ENCODE results near the gene DVL2. TPM values are rescaled to one million over a fixed set of nuclear protein-coding genes. Genes with fewer than 3 reads are reported as not detected.

Gene DVL2
- total and polyA plus RNA-seq, 2 of the 13 experiments (the other 11 are each of a cell fraction or from before 2014, with no cell fraction given), result 5.7 to 38.2 TPM

DNA sequence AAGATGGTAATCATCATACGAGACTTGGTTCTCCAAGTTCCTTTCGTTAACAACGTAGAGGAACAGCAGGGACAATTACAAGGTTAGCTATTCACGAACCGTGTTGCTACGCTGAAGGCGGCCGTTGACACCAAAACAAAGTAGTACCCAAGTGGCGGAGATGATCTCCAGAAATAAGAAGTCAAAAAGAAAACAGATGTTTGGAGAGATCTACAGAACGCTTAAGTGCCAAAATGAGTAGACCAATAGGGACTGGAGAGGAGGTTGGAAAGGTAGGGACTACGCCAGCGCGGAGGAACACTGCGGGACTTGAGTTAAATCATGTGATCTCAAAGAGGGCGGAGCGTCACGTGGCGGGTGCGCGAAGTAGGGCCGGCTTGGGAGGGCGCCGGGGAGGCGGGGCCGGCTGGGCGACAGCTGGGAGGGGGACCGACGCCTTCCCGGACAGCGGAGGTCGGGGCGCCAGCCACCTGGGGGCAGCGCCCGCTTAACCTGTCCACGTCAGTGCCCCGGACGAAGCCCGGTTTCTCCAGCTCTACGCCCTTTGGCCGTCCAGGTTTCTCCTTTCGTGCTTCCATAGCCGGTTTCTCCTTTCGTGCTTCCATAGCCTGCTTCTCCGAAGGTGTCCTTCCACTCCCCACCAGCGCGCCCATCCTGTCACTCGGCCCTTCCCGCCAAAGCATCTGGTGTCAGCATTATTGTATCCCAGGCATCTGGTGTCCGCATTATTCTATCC, 8.6 kb upstream of the DVL2 start (continued):
- TF ChIP-seq ZNF674 (CRISPR knock-in tag; IDR thresholded peaks at IDR 0.05; ENCODE audit: low read depth) (no peak), RARA (CRISPR knock-in tag; IDR thresholded peaks at IDR 0.05) (peak; percentile 51), HDAC2 (CRISPR knock-in tag; IDR thresholded peaks at IDR 0.05) (peak; percentile 71), ZNF441 (CRISPR knock-in tag; IDR thresholded peaks at IDR 0.05; ENCODE audit: borderline replicate concordance) (no peak; the same call in 1 of the 2 replicates), FLYWCH1 (CRISPR knock-in tag; IDR thresholded peaks at IDR 0.05) (no peak), MXI1 (IDR thresholded peaks at IDR 0.05; ENCODE audit: borderline replicate concordance, low read depth, low read length) (peak; percentile 79; the same call in 1 of the 3 replicates), NFKBIZ (CRISPR knock-in tag; IDR thresholded peaks at IDR 0.05) (no peak), ZNF562 (CRISPR knock-in tag; IDR thresholded peaks at IDR 0.05; ENCODE audit: borderline replicate concordance) (no peak), ZNF563 (CRISPR knock-in tag; IDR thresholded peaks at IDR 0.05) (no peak), ZNF780A (CRISPR knock-in tag; IDR thresholded peaks at IDR 0.05) (no peak), NR3C1 (CRISPR knock-in tag; IDR thresholded peaks at IDR 0.05) (no peak), ZNF331 (CRISPR knock-in tag; IDR thresholded peaks at IDR 0.05) (peak; percentile 49; the same call in 1 of the 2 replicates), ZNF577 (CRISPR knock-in tag; IDR thresholded peaks at IDR 0.05; ENCODE audit: borderline replicate concordance, low read depth) (no peak), TP53 (CRISPR knock-in tag; conservative IDR thresholded peaks at IDR 0.05) (no peak), KDM5A (IDR thresholded peaks at IDR 0.05; ENCODE audit: borderline replicate concordance, low read length) (peak; percentile 92), MAF1 (CRISPR knock-in tag; IDR thresholded peaks at IDR 0.05; ENCODE audit: borderline replicate concordance) (no peak), HOXA7 (CRISPR knock-in tag; IDR thresholded peaks at IDR 0.05) (no peak), ZSCAN25 (CRISPR knock-in tag; IDR thresholded peaks at IDR 0.05) (no peak), SALL2 (CRISPR knock-in tag; IDR thresholded peaks at IDR 0.05) (peak; percentile 34; the same call in 1 of the 2 replicates)
- TF ChIP-seq, protein P1, sequence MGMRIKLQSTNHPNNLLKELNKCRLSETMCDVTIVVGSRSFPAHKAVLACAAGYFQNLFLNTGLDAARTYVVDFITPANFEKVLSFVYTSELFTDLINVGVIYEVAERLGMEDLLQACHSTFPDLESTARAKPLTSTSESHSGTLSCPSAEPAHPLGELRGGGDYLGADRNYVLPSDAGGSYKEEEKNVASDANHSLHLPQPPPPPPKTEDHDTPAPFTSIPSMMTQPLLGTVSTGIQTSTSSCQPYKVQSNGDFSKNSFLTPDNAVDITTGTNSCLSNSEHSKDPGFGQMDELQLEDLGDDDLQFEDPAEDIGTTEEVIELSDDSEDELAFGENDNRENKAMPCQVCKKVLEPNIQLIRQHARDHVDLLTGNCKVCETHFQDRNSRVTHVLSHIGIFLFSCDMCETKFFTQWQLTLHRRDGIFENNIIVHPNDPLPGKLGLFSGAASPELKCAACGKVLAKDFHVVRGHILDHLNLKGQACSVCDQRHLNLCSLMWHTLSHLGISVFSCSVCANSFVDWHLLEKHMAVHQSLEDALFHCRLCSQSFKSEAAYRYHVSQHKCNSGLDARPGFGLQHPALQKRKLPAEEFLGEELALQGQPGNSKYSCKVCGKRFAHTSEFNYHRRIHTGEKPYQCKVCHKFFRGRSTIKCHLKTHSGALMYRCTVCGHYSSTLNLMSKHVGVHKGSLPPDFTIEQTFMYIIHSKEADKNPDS (CRISPR knock-in tag; IDR thresholded peaks at IDR 0.05), result no peak
- TF ChIP-seq, protein P2, sequence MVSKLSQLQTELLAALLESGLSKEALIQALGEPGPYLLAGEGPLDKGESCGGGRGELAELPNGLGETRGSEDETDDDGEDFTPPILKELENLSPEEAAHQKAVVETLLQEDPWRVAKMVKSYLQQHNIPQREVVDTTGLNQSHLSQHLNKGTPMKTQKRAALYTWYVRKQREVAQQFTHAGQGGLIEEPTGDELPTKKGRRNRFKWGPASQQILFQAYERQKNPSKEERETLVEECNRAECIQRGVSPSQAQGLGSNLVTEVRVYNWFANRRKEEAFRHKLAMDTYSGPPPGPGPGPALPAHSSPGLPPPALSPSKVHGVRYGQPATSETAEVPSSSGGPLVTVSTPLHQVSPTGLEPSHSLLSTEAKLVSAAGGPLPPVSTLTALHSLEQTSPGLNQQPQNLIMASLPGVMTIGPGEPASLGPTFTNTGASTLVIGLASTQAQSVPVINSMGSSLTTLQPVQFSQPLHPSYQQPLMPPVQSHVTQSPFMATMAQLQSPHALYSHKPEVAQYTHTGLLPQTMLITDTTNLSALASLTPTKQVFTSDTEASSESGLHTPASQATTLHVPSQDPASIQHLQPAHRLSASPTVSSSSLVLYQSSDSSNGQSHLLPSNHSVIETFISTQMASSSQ (IDR thresholded peaks at IDR 0.05; ENCODE audit: low read depth), result no peak
- TF ChIP-seq, protein P2 (CRISPR knock-in tag; IDR thresholded peaks at IDR 0.05; ENCODE audit: borderline replicate concordance), result peak; percentile 56; the same call in 1 of the 2 replicates
- TF ChIP-seq, protein P3, sequence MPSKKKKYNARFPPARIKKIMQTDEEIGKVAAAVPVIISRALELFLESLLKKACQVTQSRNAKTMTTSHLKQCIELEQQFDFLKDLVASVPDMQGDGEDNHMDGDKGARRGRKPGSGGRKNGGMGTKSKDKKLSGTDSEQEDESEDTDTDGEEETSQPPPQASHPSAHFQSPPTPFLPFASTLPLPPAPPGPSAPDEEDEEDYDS (CRISPR knock-in tag; IDR thresholded peaks at IDR 0.05), result peak; percentile 38; the same call in 1 of the 2 replicates
- TF ChIP-seq, protein P4, sequence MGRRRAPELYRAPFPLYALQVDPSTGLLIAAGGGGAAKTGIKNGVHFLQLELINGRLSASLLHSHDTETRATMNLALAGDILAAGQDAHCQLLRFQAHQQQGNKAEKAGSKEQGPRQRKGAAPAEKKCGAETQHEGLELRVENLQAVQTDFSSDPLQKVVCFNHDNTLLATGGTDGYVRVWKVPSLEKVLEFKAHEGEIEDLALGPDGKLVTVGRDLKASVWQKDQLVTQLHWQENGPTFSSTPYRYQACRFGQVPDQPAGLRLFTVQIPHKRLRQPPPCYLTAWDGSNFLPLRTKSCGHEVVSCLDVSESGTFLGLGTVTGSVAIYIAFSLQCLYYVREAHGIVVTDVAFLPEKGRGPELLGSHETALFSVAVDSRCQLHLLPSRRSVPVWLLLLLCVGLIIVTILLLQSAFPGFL (CRISPR knock-in tag; IDR thresholded peaks at IDR 0.05), result no peak

Data from HepG2 (cell line).